Measurements from ENCODE around the gene SLC51B.
"Not testable (repeated sequence)": the region's sequence is repeated elsewhere in the genome, so short reads cannot be mapped to it uniquely, and the experiment has no call there.

The SLC51B gene

DNA sequence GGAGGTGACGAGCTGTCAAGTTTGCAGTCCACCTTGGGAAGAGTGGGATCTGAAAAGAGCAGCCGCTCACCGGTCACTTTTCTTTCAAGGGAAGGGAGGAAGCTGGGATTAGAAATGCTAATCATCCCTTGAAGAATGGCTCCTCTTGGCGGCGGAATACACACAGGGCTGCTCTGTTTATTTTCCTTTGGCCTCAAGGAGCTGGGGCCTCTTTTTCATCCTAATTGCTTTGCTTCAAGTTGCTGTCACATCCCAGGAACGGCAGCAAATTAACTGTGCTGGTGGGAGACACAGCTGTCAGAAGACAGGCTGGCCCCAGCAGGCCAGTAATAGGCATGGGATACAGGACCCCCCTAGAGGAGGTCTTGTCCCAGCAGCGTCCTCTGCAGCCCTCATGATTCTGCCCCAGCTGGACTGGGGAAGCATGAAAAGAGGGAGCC is 38.1 kb downstream of the SLC51B start:
- DNase-seq (ENCODE audit: low read depth in 3 of 3) = no peak

DNA sequence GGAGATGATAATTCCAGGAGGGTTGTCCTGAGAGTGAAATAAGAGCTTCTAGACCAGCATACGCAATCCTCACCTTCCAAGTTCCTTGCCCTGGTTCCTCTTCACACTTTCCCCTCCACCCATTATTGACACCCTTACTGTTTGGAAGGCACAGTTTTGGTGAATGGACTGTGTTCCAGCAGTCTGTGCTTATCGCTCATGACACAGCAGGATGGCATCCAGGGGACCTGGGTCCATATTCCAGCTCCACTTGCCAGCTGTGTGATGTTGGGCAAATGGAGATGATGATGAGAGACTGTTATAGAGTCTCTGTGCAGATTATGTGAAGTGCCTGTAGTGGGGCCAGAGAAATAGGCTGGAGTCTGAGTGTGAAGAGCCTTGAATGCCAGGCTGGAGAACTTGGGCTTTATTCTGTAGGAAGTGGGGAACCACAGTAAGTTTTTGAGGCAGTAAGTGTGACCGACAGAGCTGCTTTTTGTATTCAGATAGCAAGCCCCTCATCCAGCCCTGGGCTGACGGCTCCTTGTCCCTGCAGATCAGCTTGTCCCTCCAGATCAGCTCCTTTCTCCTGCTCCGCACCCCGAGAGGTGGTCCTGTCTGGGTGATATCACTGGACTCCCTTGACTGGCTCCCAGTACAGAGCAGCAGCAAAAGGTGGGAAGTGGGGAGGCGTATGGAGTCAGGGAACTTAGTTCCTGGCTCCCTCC is 39.5 kb downstream of the SLC51B start:
- no peak for DNase-seq (ENCODE audit: low read depth in 3 of 3)

DNA sequence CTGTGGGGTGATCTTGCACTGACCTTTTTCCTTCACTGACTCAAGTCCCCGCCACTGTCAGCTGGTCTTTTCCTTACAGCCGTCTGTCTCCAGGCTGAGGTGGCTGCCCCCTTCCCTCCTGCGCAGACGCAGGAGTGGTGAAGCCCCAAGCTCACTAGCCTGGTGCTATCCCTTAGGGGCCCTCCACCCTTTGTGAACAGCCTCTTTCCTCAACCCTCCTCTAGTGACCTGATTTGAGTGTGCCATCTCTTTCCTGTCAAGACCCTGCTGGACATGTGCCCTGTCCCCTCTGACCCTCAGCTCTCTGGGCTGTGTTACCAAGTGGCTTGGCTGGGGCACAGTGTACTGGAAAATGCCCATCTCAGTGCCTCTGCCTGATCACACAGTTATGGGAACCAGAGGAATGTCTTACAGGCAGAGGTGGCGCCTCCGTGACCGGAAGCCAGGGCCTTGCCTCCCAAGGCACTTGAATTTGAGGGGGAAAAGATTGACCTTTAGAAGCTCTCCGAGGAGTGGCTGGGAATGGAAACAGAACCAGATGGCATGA is 40.1 kb downstream of the SLC51B start:
- no peak for DNase-seq (ENCODE audit: low read depth in 3 of 3)

DNA sequence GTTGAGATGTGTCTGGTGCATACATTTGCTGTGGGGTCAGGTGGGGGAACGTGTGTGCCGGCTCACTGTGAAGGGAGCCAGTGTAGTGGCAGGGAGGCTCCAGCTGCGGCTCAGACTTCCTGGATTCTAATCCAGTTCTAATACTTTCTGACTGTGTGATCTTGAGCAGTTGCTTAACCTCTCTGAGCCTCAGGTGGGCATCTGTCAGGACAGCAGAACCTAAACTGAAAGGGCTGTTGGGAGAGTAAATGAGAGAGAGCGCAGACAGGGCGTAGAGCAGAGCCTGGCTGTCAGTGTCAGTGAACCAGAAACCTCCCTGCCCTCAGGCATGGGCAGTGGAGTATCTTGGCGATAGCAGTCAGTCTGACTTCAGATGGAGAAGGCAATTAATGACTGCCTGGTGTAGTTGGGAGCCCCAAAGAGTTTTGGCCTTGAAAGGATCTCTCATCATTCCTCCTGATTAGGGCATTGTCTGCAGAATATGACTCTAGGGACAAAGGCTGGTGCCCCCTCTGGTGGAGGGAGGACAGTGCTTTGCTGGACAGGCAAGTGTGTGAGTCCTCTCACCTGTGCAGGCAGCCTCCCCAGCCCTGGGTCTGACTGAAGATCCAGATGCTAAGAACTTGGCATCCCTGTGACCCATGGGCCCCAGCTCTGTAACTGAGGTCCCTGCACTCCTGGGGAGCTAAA is 40.9 kb downstream of the SLC51B start:
- no peak for DNase-seq (ENCODE audit: low read depth in 3 of 3)

DNA sequence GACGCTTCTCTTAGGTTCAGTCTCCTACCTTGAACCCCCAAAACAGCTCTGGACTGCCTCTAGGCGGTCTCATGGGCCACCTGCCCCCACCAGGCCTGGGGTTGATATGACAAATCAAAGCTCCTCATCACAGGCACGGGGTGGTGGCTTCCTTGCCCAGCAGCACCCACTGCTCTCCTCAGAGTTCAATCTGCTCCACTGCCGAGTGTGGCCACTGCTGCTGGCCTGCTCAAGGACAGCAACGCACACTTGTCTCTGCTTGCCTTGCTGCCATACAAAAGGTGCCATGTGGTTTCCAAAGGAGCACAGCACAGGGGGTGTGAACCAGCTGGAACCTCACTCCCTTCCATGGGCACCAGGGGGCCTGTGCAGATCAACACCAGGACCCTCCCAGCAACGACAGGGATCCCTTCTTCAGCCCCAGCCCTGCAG is 41.5 kb downstream of the SLC51B start:
- DNase-seq (ENCODE audit: low read depth in 3 of 3) = no peak

DNA sequence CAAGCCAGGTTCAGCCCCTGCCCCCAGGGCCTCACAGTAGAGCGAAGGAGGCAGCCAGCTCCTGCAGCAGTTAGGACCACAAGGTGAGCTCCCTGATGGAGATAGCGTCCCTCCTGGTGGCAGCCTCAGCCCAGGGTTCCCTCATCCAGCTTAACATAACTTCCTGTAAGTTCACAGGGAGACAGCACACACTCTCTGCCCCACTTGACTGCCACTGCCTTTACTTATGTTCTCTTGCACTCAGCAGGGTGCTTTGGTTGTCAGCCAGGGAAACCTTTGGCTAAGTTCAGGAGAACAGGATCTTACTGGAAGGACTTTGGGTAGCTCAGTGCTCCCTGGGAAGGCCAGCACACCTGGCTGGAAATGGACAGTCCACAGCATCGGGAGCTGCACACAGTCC is 42.2 kb downstream of the SLC51B start:
- DNase-seq (ENCODE audit: low read depth in 3 of 3) = no peak

DNA sequence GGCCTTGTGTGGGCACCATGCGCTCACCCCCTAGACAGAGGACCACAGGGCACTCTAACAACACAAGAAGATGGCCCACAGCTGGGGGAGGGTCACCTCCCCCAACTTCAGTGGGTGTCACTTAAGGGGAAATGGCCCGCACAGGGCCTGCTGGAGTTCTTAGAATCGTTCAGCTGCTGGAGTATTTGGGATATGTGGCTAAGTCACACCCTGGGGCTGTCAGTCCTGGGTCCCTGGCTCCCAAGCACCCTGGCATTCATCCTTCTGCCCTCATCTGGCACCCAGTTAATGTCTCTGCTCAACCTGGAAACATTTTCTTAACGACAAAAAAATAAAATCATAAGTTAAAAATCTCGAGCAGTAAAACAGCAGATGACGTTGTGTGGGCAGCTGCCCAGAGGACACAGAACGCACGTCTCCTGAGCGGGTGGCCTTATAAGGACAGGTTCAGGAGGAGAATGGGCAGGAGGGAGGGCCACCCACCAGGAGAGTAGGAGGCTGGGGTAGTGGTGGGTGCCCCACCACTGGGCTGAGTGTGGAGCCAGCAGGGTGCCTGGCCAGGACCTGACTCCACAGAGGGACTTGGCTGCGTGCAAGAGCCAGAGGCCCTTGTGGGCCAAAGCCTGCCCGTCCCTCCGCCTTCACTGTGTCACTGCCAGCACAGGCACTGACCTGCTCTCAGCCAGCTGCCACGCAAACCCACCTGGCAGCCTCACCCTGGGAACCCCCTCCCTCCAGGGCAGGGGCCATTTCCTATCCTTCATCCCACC is 42.9 kb downstream of the SLC51B start:
- DNase-seq (ENCODE audit: low read depth in 3 of 3) = no peak

DNA sequence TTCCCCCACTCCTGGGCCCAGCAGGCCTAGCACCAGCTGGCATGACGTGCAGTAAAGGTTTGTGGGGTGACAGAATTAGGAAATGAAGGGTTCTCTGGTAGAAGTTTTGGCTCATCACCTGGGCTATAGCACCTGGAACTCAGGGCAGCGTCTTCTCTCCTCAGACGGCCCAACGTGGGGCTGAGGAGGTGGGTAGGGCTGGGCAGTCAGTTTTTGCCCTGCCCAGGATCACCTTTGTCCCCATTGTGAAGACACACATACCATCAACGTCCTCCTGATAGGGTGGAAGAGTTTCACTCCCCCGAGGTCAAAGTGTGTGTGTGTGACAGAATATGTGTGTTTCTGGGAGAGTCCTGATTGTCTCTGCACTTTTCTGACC is 43.4 kb downstream of the SLC51B start:
- DNase-seq (ENCODE audit: low read depth in 3 of 3) = no peak

DNA sequence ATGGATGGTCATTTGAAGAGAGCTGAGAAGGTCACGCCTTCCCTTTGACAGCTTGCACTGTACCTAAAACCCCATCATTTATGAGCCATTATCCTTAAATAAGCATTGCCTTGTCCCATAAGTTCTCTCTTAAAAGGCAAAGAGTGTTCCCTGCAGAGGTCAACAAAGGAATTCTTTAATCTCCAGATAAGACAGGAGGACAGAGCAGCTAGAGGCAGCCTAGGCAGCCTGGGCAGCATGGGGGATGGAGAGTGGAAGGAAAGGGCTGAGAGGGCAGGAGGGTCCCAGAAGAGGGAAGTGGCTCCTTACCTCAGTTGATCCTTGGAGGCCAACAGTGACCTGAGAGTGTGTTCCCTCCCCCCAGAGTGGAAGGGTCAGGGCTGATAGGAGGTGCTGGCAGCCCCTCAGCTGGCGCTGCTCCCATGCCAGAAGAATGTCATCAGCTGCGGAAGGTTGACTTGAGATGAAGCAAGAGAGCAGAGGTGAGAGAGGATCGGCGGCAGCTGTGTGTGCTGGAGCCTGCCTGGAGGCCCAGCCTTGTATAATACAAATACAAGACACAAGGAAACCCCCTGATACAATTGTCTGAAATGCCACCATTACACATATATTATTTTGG is 44.1 kb downstream of the SLC51B start:
- no peak for DNase-seq (ENCODE audit: low read depth in 3 of 3)

DNA sequence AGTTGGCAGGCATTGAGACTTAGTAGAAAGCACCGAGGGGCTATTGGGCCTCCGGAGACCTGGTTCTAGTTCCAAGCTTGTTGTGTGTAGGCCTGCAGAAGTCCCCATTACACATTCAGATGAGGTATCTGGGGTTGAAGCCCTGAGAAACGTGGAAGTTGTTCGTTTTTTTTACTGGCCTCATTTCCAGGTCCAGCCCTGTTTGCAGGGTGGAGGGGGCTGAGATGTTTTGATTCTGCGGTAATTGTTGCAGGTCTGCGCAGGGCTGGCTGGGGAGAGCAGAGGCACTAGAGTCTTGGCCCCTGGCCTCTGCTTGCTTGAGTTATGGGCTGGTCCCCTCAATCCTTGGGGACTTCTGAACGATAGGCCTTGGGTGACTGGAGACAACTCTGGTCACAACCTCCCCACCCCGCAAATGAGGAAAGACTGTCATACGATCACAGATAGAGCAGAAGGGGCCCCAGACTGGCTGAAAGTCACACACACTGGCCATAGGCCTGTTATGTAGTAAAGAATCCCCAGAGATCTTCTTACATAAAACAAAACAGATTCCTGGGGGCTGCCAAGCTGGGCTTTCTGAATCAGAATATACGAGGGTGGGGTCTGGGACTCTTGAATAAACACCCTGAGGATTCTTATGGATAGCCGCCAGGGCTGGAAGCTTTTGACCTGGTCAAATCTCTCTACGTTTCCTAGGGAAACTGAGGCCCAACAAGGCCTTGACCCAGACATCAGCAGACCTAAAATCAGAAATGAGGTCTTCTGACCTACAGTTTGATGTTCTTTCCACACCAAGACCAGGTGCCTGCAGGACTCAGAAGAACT is 47.0 kb downstream of the SLC51B start:
- no peak for DNase-seq (ENCODE audit: low read depth in 3 of 3)

DNA sequence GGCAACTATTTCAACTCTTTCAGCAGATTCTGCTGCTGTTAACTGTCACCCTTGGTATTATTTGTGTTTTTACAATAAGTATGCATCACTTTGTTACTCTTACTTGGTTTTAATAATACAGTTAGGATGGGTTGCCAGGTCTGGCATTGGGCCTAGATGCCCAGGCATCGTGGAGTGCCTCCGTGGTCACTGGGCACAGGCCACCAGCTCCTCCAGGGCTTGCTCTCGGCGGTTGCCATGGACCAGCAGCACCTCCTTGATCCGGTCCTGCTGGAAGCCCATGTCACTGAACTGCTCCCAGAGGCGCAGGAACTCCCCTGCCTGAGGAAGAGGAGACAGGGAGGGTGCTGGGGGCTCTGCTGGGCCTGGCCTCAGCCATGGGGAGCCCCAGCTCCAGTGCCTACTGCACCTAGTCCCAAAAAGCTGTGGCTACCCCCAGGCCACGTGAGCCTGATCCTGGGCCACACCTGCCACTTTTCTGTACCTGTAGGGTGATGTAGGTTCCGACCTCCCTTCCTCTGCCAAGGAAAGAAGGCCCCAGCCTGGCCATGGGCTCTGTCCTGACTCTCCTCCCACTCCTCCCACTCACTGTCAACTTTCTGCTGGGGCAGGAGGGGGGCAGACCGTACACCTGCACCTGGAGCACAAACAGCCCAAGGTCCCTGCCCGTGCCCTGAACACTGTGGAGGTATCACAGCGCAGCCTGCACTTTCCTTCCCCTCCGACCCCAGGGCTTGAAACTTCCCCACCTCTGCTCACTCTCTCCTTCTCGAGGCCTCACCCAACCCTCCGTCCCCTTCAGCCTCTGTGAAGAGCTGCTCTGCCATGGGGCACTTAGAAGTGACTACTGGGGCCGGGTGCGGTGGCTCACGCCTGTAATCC is 48.0 kb downstream of the SLC51B start:
- no peak for DNase-seq (ENCODE audit: low read depth in 3 of 3)

DNA sequence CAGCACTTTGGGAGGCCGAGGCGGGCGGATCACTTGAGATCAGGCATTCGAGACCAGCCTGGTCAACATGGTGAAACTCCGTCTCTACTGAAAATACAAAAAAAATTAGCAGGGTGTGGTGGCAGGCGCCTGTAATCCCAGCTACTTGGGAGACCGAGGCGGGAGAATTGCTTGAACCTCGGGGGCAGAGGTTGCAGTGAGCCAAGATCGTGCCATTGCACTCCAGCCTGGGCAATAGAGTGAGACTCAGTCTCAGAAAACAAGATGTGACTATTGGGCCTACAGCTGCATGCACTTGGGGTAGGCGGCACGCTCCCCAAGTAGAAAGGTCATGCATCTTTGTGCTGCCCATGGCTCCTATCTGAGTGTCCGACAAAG is 48.6 kb downstream of the SLC51B start:
- DNase-seq (ENCODE audit: low read depth in 3 of 3) = not testable (repeated sequence)

DNA sequence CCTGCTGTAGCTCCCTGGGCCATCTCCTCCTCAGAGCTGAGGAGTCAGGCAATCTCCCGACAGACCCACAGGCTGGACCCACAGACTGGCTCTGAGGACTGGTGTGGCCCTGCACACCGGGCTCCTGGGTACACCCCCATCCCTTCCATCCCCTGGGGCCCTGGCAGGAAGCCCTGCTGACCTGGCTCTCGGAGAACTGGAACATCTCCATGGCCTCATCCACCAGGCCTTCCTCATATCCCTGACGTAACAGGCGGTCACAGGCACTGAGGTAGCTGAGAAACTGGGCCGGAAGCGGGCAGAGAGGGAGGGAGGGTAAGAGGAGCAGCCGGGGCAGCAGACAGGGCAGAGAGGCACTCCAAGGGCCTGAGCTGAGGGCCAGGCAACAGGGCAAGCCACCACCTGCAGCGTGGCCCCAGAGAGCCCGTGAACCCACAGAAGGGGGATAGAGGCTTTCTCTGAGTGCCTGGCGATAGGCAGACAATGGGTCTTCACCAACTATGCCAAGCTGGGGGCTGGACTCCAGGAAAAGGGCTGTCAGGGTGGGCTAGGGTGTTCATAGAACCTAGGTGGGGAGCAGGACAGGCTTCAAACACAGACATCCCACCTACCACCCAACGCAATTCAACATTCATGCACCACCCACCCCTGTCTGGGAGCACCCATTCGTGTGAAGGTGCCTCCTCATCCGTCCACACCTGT is 49.3 kb downstream of the SLC51B start:
- DNase-seq (ENCODE audit: low read depth in 3 of 3) = no peak

DNA sequence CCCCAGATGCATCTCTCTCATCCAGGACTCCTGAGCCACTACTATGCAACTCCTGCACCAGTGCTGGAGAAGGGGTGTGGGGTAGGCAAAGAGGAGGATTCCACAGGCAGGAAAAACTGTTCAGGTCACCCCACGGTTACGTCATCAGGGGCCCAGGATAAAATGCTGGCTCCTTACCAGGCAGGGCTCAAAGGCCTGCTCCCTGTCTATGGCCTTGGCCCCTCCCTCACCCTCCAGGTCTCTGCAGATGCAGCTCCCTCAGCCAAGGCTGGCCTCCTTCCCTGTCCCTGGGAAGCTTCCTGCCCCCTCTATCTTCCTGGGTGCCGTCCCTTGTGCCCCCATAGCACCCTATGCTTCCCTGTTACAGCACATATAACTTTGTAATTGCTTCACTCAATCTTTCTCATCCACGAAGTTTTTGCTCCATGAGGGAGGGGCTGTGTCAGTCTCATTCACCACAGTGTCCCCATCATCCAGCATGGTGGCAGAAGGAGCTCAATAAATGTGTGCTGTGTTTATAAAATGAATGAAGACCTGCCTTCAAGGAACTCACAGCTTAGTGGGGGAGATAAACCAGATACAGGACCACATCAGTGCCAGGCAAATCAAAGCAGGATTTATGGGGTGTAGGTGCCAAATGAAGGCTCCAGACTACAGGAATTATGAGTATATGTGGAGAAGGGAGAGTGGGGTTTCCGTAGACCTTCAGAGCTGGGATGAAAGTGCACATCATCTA is 50.0 kb downstream of the SLC51B start:
- no peak for DNase-seq (ENCODE audit: low read depth in 3 of 3)

DNA sequence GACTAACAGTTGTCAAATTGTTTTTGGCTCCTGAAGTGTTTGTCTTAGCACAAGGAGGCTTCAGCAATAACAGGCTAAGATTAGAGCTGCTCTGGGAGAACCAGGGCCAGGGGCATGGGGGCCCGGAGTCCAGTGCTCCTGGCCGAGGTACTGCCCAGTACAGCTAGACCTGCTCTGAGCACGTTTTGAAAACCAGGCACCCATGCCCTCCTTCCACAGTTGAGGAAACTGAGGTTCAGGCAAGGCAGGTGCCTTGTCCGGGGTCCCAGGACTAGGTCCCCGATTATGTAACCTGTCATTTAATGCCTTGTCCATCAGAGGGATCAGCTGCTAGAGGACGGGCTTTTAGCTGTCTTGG is 50.5 kb downstream of the SLC51B start:
- DNase-seq (ENCODE audit: low read depth in 3 of 3) = no peak

DNA sequence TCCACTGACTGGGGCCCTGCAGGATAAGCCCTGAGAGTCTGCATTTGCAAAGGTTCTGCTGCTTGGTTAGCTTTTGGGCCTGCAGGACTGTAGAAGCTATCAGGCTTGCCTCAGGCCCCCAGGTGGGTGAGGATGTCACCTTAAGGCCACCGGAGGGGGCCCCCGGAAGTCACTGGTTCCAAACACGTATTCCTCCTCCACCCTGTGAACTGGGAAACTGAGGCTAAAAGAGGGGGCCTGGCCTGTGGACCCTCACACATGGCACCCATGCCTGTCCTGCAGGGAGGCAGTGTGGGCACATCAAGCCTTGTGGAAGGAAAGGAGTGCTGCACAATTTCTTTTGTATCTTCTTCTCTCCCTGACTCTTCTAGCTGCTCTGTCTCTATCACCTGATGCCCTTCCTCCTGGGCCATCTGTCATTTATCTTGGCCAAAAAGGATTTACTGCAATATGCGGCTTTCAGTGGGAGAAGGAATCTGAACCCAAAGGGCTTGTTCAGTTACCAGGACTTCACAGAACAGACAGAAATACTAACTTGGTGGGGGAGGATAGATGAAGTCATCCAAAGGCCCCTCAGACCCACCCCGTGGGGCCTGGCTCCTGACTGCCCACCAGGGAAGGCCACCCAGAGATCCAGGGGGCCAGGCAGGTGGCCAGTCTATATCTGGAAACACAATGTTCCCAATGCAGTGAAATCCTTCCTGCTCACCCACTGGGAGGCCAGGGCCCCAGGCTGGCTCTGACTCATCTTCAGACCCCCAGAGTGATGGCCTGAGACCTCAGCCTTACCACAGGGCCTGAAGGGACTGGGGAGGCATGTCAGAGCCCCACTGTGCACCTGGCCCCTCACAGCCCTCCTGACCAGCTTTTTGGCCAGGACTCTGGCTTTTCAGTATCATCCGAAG is 51.5 kb downstream of the SLC51B start:
- no peak for DNase-seq (ENCODE audit: low read depth in 3 of 3)

DNA sequence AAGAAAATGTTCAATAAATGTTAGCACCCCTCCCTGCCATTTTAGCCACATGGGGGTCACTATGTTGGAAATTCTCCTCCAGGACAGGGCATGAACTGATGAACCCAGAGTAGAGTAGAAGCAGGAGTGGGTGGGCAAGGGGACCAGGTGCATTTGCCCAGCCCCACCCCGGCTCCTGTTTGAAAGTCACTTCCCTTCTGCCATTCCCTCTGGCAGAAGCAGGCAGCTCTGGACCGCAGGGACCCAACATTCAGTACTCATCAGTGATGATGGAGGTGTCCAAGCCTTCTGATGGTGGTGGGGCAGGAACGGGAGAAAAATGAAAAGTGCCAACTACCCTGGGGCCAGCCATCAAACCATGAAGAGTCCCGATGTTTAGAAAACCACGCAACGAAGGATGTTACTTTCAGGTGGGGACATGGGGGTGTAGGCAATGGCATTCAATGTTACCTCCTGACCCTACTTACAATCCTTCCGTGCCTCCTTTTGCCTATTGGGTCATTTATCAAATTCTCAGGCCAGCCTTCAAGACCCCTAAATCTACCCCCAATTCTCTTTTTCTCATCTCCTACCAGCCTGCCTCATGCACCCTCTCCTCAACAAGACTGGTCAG is 52.6 kb downstream of the SLC51B start:
- no peak for DNase-seq (ENCODE audit: low read depth in 3 of 3)

Data from stimulated activated CD4-positive, alpha-beta T cell treated with anti-CD3 and anti-CD28 coated beads, TNF-alpha, amount 100 ng/mL, for 48 hours (primary cell).